Embryonic facial prominence (tissue), 1 donor: ENCODE data around the gene PHF10.
"Not testable (repeated sequence)": the region's sequence is repeated elsewhere in the genome, so short reads cannot be mapped to it uniquely, and the experiment has no call there.

Source experiments
- DNase-seq: peaks from one replicate; pipeline ENCODE4 v3.0.0-alpha.2; 2016; ENCODE audit errors: extremely low spot score

Gene PHF10

GRCh38 chr6:169724494-169725124 lies at the start of gene PHF10:
TSS of gene PHF10 (minus strand) at chr6:169724500. CDS start at chr6:169723931, 569 bp downstream.
- DNase-seq = peak; percentile 67

- DNase-seq = no peak
Observed at GRCh38 chr6:169766921-169767736, 42.8 kb upstream of the PHF10 start.

GRCh38 chr6:169766232-169766631 lies 41.9 kb upstream of the PHF10 start:
- no peak for DNase-seq

GRCh38 chr6:169765789-169766188 lies 41.5 kb upstream of the PHF10 start:
- DNase-seq = not testable (repeated sequence)

- DNase-seq = no peak
Observed at GRCh38 chr6:169763881-169764280, 39.6 kb upstream of the PHF10 start.

GRCh38 chr6:169763308-169763707 lies 39.0 kb upstream of the PHF10 start:
- DNase-seq = no peak

- DNase-seq = no peak
Observed at GRCh38 chr6:169755162-169755561, 30.9 kb upstream of the PHF10 start.

GRCh38 chr6:169752074-169752623 lies 27.8 kb upstream of the PHF10 start:
- peak; percentile 18 for DNase-seq

- peak; percentile 87 for DNase-seq
Observed at GRCh38 chr6:169751242-169752073, 27.2 kb upstream of the PHF10 start, which contains the start of the genes DYNLT2 and ERMARD. TSS of gene DYNLT2 (minus strand) at chr6:169751572. CDS start at chr6:169751458, 114 bp downstream. TSS of gene ERMARD (plus strand) at chr6:169751622. CDS start at chr6:169751658, 36 bp downstream.

- no peak for DNase-seq
Observed at GRCh38 chr6:169746556-169746955, 22.3 kb upstream of the PHF10 start.

- no peak for DNase-seq
Observed at GRCh38 chr6:169745405-169745804, 21.1 kb upstream of the PHF10 start.

GRCh38 chr6:169741344-169741743 lies 17.0 kb upstream of the PHF10 start:
- DNase-seq = no peak

- DNase-seq = no peak
Observed at GRCh38 chr6:169738976-169739529, 14.8 kb upstream of the PHF10 start.

- DNase-seq = no peak
Observed at GRCh38 chr6:169738204-169738975, 14.1 kb upstream of the PHF10 start.

GRCh38 chr6:169729961-169730360 lies 5.7 kb upstream of the PHF10 start:
- DNase-seq = no peak

- DNase-seq = no peak
Observed at GRCh38 chr6:169726963-169727362, 2.7 kb upstream of the PHF10 start.

- DNase-seq = no peak
Observed at GRCh38 chr6:169726049-169726400, 1.7 kb upstream of the PHF10 start.

GRCh38 chr6:169725125-169726048 lies 1.1 kb upstream of the PHF10 start:
- DNase-seq = no peak

- no peak for DNase-seq
Observed at GRCh38 chr6:169723991-169724493, 258 bp downstream of the PHF10 start.
